ENCODE measurements around the gene DEF6. TPM values are rescaled to one million over a fixed set of nuclear protein-coding genes. Genes with fewer than 3 reads are reported as not detected.

The DEF6 gene
- total and polyA plus RNA-seq, 2 of the 13 experiments (the other 11 are each of a cell fraction or from before 2014, with no cell fraction given): 5.2 to 10.0 TPM

DNA sequence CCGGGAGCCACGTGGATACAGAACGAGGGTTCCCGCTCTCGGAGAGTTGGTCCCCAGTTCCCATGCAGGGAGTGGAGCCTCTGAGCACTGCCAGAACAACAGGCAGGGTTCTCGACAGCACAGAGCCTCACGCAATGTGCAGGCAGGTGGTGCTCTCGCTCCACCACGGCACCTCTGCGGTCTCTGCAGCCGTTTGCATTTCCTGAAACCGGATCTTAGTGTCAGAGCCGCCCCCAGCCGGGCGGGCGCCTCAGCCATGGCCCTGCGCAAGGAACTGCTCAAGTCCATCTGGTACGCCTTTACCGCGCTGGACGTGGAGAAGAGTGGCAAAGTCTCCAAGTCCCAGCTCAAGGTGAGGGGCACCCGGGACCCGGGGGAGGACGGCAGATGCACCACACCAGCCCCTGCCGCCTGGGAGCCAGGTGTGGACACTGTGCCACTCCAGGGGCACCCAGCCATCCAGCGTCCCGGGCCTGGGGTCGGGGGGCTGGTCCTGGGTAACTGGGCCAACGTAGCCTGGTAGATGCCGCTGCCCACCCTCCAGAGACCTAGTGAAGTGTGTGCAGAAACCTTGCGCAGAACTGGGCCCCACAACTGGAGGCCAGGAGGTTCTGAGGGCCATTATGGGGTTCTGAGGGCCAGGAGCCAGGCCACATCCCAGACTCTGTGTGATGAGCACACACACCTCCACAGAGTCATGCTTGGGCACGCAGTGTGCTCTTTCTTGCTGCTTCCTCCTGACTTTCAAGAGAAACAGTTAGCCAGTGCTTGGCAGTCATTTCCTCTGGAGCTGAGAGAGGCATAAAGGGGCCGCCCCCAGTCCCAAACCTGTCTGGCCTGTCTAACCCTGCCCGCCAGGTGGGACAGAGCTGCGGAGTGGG lies at the start of gene DEF6 (continued):
- TF ChIP-seq ZNF318 (CRISPR knock-in tag; IDR thresholded peaks at IDR 0.05) (0 out of 2 replicates have a peak, but pooled peaks have one; percentile 56), SP140L (CRISPR knock-in tag; IDR thresholded peaks at IDR 0.05; ENCODE audit: borderline replicate concordance) (no peak), SETDB1 (CRISPR knock-in tag; IDR thresholded peaks at IDR 0.05; ENCODE audit: borderline replicate concordance) (no peak), NFKBIZ (CRISPR knock-in tag; IDR thresholded peaks at IDR 0.05) (peak; percentile 82), TGIF2 (CRISPR knock-in tag; IDR thresholded peaks at IDR 0.05) (peak; percentile 90), ZNF546 (CRISPR knock-in tag; conservative IDR thresholded peaks at IDR 0.05) (0 out of 2 replicates have a peak, but pooled peaks have one; percentile 35), CREB1 (IDR thresholded peaks at IDR 0.05) (no peak), CREB1 (CRISPR knock-in tag; IDR thresholded peaks at IDR 0.05) (no peak), RFXANK (CRISPR knock-in tag; IDR thresholded peaks at IDR 0.05) (0 out of 2 replicates have a peak, but pooled peaks have one; percentile 23), ATF5 (CRISPR knock-in tag; IDR thresholded peaks at IDR 0.05; ENCODE audit: low read depth) (peak; percentile 91; the same call in 1 of the 2 replicates), ZNF317 (CRISPR knock-in tag; IDR thresholded peaks at IDR 0.05) (peak; percentile 83), HOXA5 (CRISPR knock-in tag; IDR thresholded peaks at IDR 0.05) (peak; percentile 81; the same call in 1 of the 2 replicates), ZNF607 (CRISPR knock-in tag; IDR thresholded peaks at IDR 0.05; ENCODE audit: borderline replicate concordance) (peak; percentile 81), ZNF329 (CRISPR knock-in tag; IDR thresholded peaks at IDR 0.05; ENCODE audit: low read depth) (0 out of 2 replicates have a peak, but pooled peaks have one; percentile 73), ZNF354B (CRISPR knock-in tag; IDR thresholded peaks at IDR 0.05) (0 out of 2 replicates have a peak, but pooled peaks have one; percentile 83), AKAP8 (CRISPR knock-in tag; IDR thresholded peaks at IDR 0.05) (0 out of 2 replicates have a peak, but pooled peaks have one; percentile 47)
- TF ChIP-seq, protein P1, sequence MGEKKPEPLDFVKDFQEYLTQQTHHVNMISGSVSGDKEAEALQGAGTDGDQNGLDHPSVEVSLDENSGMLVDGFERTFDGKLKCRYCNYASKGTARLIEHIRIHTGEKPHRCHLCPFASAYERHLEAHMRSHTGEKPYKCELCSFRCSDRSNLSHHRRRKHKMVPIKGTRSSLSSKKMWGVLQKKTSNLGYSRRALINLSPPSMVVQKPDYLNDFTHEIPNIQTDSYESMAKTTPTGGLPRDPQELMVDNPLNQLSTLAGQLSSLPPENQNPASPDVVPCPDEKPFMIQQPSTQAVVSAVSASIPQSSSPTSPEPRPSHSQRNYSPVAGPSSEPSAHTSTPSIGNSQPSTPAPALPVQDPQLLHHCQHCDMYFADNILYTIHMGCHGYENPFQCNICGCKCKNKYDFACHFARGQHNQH (CRISPR knock-in tag; IDR thresholded peaks at IDR 0.05): peak; percentile 83
- TF ChIP-seq, protein P2, sequence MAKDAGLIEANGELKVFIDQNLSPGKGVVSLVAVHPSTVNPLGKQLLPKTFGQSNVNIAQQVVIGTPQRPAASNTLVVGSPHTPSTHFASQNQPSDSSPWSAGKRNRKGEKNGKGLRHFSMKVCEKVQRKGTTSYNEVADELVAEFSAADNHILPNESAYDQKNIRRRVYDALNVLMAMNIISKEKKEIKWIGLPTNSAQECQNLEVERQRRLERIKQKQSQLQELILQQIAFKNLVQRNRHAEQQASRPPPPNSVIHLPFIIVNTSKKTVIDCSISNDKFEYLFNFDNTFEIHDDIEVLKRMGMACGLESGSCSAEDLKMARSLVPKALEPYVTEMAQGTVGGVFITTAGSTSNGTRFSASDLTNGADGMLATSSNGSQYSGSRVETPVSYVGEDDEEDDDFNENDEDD (CRISPR knock-in tag; IDR thresholded peaks at IDR 0.05; ENCODE audit: borderline replicate concordance): peak; percentile 63; the same call in 1 of the 2 replicates

Measured in HepG2 (cell line).